B cell (primary cell): ENCODE data around the gene SPRR3.

ENCODE experiments used
- CTCF ChIP-seq: fragments of 200-600 bp; IDR thresholded peaks from one replicate; pipeline ENCODE4 v1.8.0; 2022; ENCODE audit warnings: antibody characterized with exemption, mild to moderate bottlenecking
- EZH2 ChIP-seq: IDR thresholded peaks from 2 replicates; pipeline ENCODE4 v1.6.1; 2012; ENCODE audit warnings: borderline replicate concordance, low read depth, mild to moderate bottlenecking, moderate library complexity, low read length; ENCODE audit not compliant: insufficient read depth, poor library complexity, severe bottlenecking

GRCh38 chr1:152972196-152972886, 29.2 kb upstream of the SPRR3 start:
- TF ChIP-seq CTCF (no peak), EZH2 (no peak)
